DOHH2 (cell line): Measurements from ENCODE around the gene SNHG17.

Experiments
- CTCF ChIP-seq: fragments of 200-600 bp; sonication (generic); IDR thresholded peaks from one replicate; pipeline ENCODE4 v1.5.1; 2014; ENCODE audit warnings: antibody characterized with exemption, mild to moderate bottlenecking, low read depth, low read length; ENCODE audit not compliant: poor library complexity, severe bottlenecking
- EZH2phosphoT487 ChIP-seq: fragments of 200-600 bp; sonication (generic); IDR thresholded peaks from 2 replicates; pipeline ENCODE4 v1.6.1; 2017; ENCODE audit warnings: borderline replicate concordance, mild to moderate bottlenecking, antibody characterized with exemption, low read length, moderate library complexity, mixed read lengths

- TF ChIP-seq CTCF (no peak), EZH2phosphoT487 (no peak)
These were observed 13.9 kb upstream of the SNHG17 start for GRCh38 chr20:38449046-38449445.
